ENCODE data around the gene SKI. TPM values are rescaled to one million over a fixed set of nuclear protein-coding genes. Genes with fewer than 3 reads are reported as not detected.

The SKI gene
- total and polyA plus RNA-seq, 2 donors (not counting 1 experiment from before 2014, with no cell fraction given): 14.9 to 74.9 TPM

DNA sequence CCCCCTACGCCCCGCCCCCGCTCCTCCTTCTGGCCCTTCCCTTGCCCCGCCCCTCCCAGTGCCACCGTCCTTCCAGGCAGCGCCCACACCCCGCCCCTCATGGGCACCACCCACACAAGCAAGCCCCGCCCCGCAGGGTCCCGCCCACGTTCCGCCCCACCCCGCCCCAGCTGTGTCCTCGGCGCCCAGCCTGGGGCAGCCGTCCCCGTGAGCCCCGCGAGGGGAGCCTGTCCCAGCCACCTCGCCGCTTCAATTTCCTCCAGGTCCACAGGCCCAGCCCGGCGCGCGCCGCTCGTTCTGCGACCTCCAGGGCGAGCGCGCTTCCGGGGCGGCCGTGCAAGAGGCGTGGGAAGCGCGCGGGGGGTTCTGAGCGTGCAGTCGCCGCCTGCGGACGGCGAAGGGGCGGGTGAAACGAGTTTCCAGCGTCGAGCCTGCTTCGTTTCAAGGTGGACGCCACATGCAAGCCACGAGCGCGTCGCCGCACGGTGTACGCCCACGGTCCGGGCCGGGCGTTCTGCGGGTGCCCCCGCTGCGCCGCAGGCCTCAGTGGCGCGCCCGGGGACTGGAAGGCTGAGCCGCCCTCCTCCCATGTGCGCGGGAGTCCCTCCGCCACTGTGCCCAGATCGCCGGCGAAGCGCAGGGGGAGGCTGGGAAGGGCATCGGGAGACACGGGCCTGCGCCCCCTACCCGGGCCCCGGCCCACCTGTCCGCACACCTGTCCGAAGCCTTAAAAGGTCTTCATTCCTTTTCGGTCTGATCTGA, 22.7 kb upstream of the SKI start:
- peak; percentile 95 for DNase-seq
- H3K36me3 ChIP-seq (replicated peaks in 1 of 2; ENCODE audit: control extremely low read depth in 1 of 2, control insufficient read depth in 1 of 2, extremely low read depth in 1 of 2, insufficient read depth in 2 of 2, low read length in 1 of 2): no peaks in the 10 kb centered on the region
- H3K4me2 ChIP-seq (replicated peaks; ENCODE audit: low read depth, low read length, poor library complexity, severe bottlenecking): peak overlapping the region; percentile 94
- peak overlapping the region; percentile 74 for H2AFZ ChIP-seq (ENCODE audit: insufficient read depth, low read depth, low read length, poor library complexity, severe bottlenecking)
- Mint-ChIP-seq H3K4me1 (peaks cover 30% of the 10 kb centered on the region), H3K27me3 (no peaks in the 10 kb centered on the region), H3K4me3 (peak overlapping the region; percentile 77), H3K9me3 (ENCODE audit: insufficient read depth) (no peaks in the 10 kb centered on the region), H3K27ac (peak overlapping the region; percentile 72)
- H3K9me3 ChIP-seq (ENCODE audit: control extremely low read depth in 1 of 3, control insufficient read depth in 2 of 3, insufficient read depth in 1 of 3, low read length in 2 of 3): peaks cover 0 to 3% (median 0%) of the 10 kb centered on the region in 3 donors
- intact Hi-C loops (cut with micrococcal nuclease): loop anchor here (1.0 to 5.0 kb wide), 6 partner anchors 10 to 381 kb away; partner anchors contain the start of gene PRXL2B
- H3K27ac ChIP-seq (ENCODE audit: low read length in 2 of 2): peak overlapping the region in 1 of 2 donors; percentile 47
- H4K20me1 ChIP-seq (ENCODE audit: control insufficient read depth, insufficient read depth, low read length, poor library complexity, severe bottlenecking): no peaks in the 10 kb centered on the region
- H3K4me1 ChIP-seq (ENCODE audit: control insufficient read depth in 2 of 2, insufficient read depth in 2 of 2, low read length in 2 of 2): peaks cover 32 to 44% of the 10 kb centered on the region in 2 donors
- TF ChIP-seq, protein P1, sequence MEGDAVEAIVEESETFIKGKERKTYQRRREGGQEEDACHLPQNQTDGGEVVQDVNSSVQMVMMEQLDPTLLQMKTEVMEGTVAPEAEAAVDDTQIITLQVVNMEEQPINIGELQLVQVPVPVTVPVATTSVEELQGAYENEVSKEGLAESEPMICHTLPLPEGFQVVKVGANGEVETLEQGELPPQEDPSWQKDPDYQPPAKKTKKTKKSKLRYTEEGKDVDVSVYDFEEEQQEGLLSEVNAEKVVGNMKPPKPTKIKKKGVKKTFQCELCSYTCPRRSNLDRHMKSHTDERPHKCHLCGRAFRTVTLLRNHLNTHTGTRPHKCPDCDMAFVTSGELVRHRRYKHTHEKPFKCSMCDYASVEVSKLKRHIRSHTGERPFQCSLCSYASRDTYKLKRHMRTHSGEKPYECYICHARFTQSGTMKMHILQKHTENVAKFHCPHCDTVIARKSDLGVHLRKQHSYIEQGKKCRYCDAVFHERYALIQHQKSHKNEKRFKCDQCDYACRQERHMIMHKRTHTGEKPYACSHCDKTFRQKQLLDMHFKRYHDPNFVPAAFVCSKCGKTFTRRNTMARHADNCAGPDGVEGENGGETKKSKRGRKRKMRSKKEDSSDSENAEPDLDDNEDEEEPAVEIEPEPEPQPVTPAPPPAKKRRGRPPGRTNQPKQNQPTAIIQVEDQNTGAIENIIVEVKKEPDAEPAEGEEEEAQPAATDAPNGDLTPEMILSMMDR (IDR thresholded peaks at IDR 0.05): no peak
- no peak for TF ChIP-seq EZH2 (IDR thresholded peaks at IDR 0.05; ENCODE audit: borderline replicate concordance, insufficient read depth, low read depth, low read length, poor library complexity, severe bottlenecking)
- peak; percentile 93 for ATAC-seq (ENCODE audit: low read depth)
- peak overlapping the region in 4 of 5 experiments; percentile 46 to 70 (median 64) for H3K4me3 ChIP-seq (ENCODE audit: control extremely low read depth in 1 of 5, extremely low read depth in 1 of 5, insufficient read depth in 1 of 5, low read depth in 2 of 5, low read length in 4 of 5)
- H3K9ac ChIP-seq (ENCODE audit: low read length): peak overlapping the region; percentile 61
- ChIA-PET POLR2A (interaction anchor here (0.6 to 1.6 kb wide), 6 partner anchors 10 to 186 kb away, joined by 3 to 8 read pairs (median 4); partner anchors contain the start of genes FAAP20, MORN1 and RER1), CTCF (interaction anchor here (1.0 to 2.1 kb wide), 4 partner anchors 10 to 179 kb away, joined by 3 to 18 read pairs (median 4); partner anchors contain the start of gene FAAP20)
- 10% methylated on average over 73 of the region's 84 CpGs for WGBS (ENCODE audit: insufficient coverage)
- H3K79me2 ChIP-seq (ENCODE audit: control insufficient read depth, insufficient read depth, low read length): no peaks in the 10 kb centered on the region
- no peaks in the 10 kb centered on the region for H3K27me3 ChIP-seq (replicated peaks in 1 of 4; ENCODE audit: control extremely low read depth in 1 of 4, control insufficient read depth in 3 of 4, insufficient read depth in 4 of 4, low read length in 3 of 4)

All from B cell (primary cell).